Lung (tissue), 12 donors: ENCODE results near the gene PMIS2. TPM values are rescaled to one million over a fixed set of nuclear protein-coding genes. Genes with fewer than 3 reads are reported as not detected.

Source experiments
- ATAC-seq: fragments of 200-7000 bp; cut with Tn5 transposase; one replicate; pipeline ENCODE4 v1.9.1; 2020; ENCODE audit warnings: moderate number of reproducible peaks; ENCODE audit not compliant: insufficient read depth, low FRiP score
- DNase-seq, 3 donors: peaks; one replicate each; pipeline ENCODE4 v3.0.0-alpha.2; 2013 to 2017
- H3K27ac ChIP-seq, 2 donors: one replicate each; pipeline ENCODE4 v1.5.1; 2013; ENCODE audit warnings: mild to moderate bottlenecking in 2 of 2, moderate library complexity in 2 of 2, control low read depth in 1 of 2, inconsistent platforms in 1 of 2, low read depth in 1 of 2, low read length in 1 of 2
- H3K27me3 ChIP-seq, 3 donors: one replicate each; pipeline ENCODE4 v1.5.1; 2013; ENCODE audit warnings: low read length in 2 of 3; ENCODE audit not compliant: control insufficient read depth in 3 of 3, insufficient read depth in 3 of 3
- H3K36me3 ChIP-seq, 4 donors: one replicate each; pipeline ENCODE4 v1.5.1; 2013; ENCODE audit warnings: low read length in 4 of 4, mild to moderate bottlenecking in 1 of 4, moderate library complexity in 1 of 4; ENCODE audit not compliant: control insufficient read depth in 4 of 4, insufficient read depth in 4 of 4
- H3K4me1 ChIP-seq, 5 donors: one replicate each; pipeline ENCODE4 v1.5.1; 2013; ENCODE audit warnings: low read length in 5 of 5, mild to moderate bottlenecking in 2 of 5, moderate library complexity in 1 of 5; ENCODE audit not compliant: control insufficient read depth in 5 of 5, insufficient read depth in 5 of 5
- H3K4me3 ChIP-seq: one replicate; pipeline ENCODE4 v1.5.1; 2013; ENCODE audit warnings: mild to moderate bottlenecking, control low read depth, moderate library complexity
- H3K9ac ChIP-seq, 2 donors: one replicate each; pipeline ENCODE4 v1.5.1; 2013; ENCODE audit warnings: low read length in 2 of 2, control low read depth in 1 of 2; ENCODE audit not compliant: insufficient read depth in 1 of 2
- H3K9me3 ChIP-seq, 4 donors: one replicate each; pipeline ENCODE4 v1.5.1; 2013; ENCODE audit warnings: low read length in 3 of 4, mild to moderate bottlenecking in 1 of 4, moderate library complexity in 1 of 4; ENCODE audit not compliant: control insufficient read depth in 4 of 4, insufficient read depth in 3 of 4
- CTCF ChIP-seq: IDR thresholded peaks from 2 replicates; pipeline ENCODE4 v1.5.1; 2012; ENCODE audit warnings: mild to moderate bottlenecking; ENCODE audit errors: control extremely low read depth, extremely low read depth
- WGBS, 2 donors: extraction: QIAGEN DNeasy Blood & Tissue Kit; methylation state at CpG; one replicate each; pipeline ENCODE4 v1.1.7; 2013; 5-methylcytosine and 5-hydroxymethylcytosine counted together
- polyA plus RNA-seq, 2 donors: library from polyadenylated mRNA; stranded (reverse); fragments of 200-250 nt; gene quantifications; one replicate each; pipeline ENCODE4 v1.2.1, GENCODE V29; 2013
- total RNA-seq, 2 donors: library from RNA; depleted of rRNA in 1 of 2; stranded (reverse); fragments of >200 nt in 1 of 2; gene quantifications; one replicate each; pipeline ENCODE4 v1.2.1, GENCODE V29; 2014 to 2021
- donor health status: control.
- donor health status: control.
- donor health status: Bipolar disorder and iron deficiency.
- donor health status: healthy.
- donor health status: DM: yes; HTN: yes; CAD: no.

Gene PMIS2
- total and polyA plus RNA-seq, 4 donors = not detected

- Histone ChIP-seq H3K9me3 (no peaks in the 10 kb centered on the region), H3K36me3 (peaks cover 0 to 5% (median 2%) of the 10 kb centered on the region in 4 donors), H3K9ac (peak overlapping the region in 1 of 2 donors; percentile 82), H3K4me3 (no peak overlapping the region), H3K27me3 (no peaks in the 10 kb centered on the region), H3K27ac (no peak overlapping the region), H3K4me1 (peaks cover 6 to 19% (median 13%) of the 10 kb centered on the region in 5 donors)
- TF ChIP-seq CTCF = no peak
- no peak for DNase-seq
- ATAC-seq = no peak
- WGBS, 2 donors = 86 to 95% methylated on average over 7 to 8 of the region's 8 CpGs
These were observed 39.4 kb upstream of the PMIS2 start for GRCh38 chr19:35546532-35546931.

GRCh38 chr19:35549174-35549788 lies 36.7 kb upstream of the PMIS2 start:
- ATAC-seq (no peak), DNase-seq (peak; percentile 39 to 69 (median 65))
- H3K36me3 ChIP-seq = peaks cover 0 to 5% (median 2%) of the 10 kb centered on the region in 4 donors
- WGBS, 2 donors = 21 to 22% methylated on average over 6 of the region's 6 CpGs
- no peak overlapping the region for H3K4me3 ChIP-seq
- no peak overlapping the region for H3K9ac ChIP-seq
- H3K9me3 ChIP-seq = no peaks in the 10 kb centered on the region
- H3K27me3 ChIP-seq = no peaks in the 10 kb centered on the region
- peak; percentile 58 for TF ChIP-seq CTCF
- H3K27ac ChIP-seq = no peak overlapping the region
- peaks cover 6 to 16% (median 13%) of the 10 kb centered on the region in 5 donors for H3K4me1 ChIP-seq

- DNase-seq (no peak), ATAC-seq (no peak)
- Histone ChIP-seq H3K4me3 (no peak overlapping the region), H3K9me3 (no peaks in the 10 kb centered on the region), H3K4me1 (peaks cover 0 to 10% (median 8%) of the 10 kb centered on the region in 5 donors), H3K27me3 (no peaks in the 10 kb centered on the region), H3K9ac (no peak overlapping the region), H3K27ac (no peak overlapping the region), H3K36me3 (peaks cover 0 to 5% (median 2%) of the 10 kb centered on the region in 4 donors)
- WGBS, 2 donors = 90 to 97% methylated on average over 15 of the region's 15 CpGs
- no peak for TF ChIP-seq CTCF
These were observed 36.0 kb upstream of the PMIS2 start for GRCh38 chr19:35549879-35550523.
